Spleen (tissue), 7 donors: ENCODE data around the gene UBE2E2.

Experiments
- POLR2A ChIP-seq, 3 donors: fragments of 450-650 bp; IDR thresholded peaks; one replicate each; pipeline ENCODE4 v1.5.1; 2017; ENCODE audit warnings: antibody characterized with exemption in 3 of 3, mild to moderate bottlenecking in 1 of 3
- POLR2AphosphoS5 ChIP-seq, 3 donors: sonication (generic); formaldehyde crosslinking; IDR thresholded peaks; one replicate each; pipeline ENCODE4 v1.5.1; 2017; ENCODE audit warnings: antibody characterized with exemption in 3 of 3
- TF ChIP-seq, protein P1 (sequence below), 11 experiments: fragments of 200-600 bp in 7 of 11; fragments of 450-650 bp in 4 of 11; sonication (generic) in 4 of 11; IDR thresholded peaks in 8 of 11; conservative IDR thresholded peaks in 3 of 11; 1 replicate in 7 of 11; 2 replicates in 4 of 11; pipeline versions ENCODE4 v1.4.0 to v1.8.0; 2016 to 2021; ENCODE audit warnings: antibody characterized with exemption in 11 of 11, inconsistent platforms in 4 of 11, mild to moderate bottlenecking in 1 of 11
- donor health status: DM: no; HTN: no; CAD: no; lungs with moderate emphysema.
- donor health status: DM: no; HTN: no; CAD: no.
- donor health status: DM: no; HTN: no; CAD: no.

DNA sequence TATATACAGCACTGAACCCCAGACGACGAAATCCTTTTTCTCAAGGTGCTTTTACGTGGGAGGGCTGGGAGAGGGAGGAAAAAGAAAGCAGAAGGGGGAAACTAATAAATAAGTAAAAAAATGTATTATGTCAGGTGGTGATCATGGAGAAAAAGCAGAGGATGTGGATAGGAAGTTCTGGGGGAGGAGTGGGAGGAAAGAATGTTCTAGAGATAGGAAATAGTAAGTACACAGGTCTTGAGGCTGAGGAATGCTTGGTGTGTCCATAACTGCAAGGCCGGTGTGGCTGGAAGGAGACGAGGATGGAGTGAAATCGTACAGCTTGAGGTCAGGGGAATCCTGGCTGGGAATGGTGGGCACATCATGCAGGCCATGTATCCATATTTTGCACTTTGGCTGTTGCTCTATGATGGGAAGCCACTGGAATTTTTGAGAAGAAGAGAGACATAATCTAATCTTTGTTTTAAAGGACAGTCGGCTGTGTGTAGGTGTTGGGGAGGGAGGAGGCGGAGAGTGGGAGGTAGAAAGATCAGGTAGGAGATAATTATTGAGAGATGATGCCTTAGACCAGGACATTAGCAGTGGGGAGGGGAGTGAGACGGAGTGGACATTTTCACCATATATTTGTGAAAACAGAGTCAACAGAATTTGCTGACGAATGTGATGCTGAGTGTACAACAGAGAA is 1.8 kb upstream of the UBE2E2 start:
- TF ChIP-seq POLR2AphosphoS5 (IDR thresholded peaks at IDR 0.05) (no peak), POLR2A (IDR thresholded peaks at IDR 0.05) (no peak)
- TF ChIP-seq, protein P1, sequence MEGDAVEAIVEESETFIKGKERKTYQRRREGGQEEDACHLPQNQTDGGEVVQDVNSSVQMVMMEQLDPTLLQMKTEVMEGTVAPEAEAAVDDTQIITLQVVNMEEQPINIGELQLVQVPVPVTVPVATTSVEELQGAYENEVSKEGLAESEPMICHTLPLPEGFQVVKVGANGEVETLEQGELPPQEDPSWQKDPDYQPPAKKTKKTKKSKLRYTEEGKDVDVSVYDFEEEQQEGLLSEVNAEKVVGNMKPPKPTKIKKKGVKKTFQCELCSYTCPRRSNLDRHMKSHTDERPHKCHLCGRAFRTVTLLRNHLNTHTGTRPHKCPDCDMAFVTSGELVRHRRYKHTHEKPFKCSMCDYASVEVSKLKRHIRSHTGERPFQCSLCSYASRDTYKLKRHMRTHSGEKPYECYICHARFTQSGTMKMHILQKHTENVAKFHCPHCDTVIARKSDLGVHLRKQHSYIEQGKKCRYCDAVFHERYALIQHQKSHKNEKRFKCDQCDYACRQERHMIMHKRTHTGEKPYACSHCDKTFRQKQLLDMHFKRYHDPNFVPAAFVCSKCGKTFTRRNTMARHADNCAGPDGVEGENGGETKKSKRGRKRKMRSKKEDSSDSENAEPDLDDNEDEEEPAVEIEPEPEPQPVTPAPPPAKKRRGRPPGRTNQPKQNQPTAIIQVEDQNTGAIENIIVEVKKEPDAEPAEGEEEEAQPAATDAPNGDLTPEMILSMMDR (IDR thresholded peaks at IDR 0.05 in 8 of 11, conservative IDR thresholded peaks at IDR 0.05 in 3 of 11): no peak
